Nephron progenitor cell (in vitro differentiated cells): ENCODE data around the gene ENOPH1.

Experiments
- DNase-seq: peaks from one replicate; pipeline ENCODE4 v3.0.0; 2021
- H3K27ac Mint-ChIP-seq: 2 replicates; pipeline ENCODE4 v1.8.0; 2021; ENCODE audit warnings: mild to moderate bottlenecking, moderate library complexity, mixed read lengths
- H3K27me3 Mint-ChIP-seq: 2 replicates; pipeline ENCODE4 v1.8.0; 2021; ENCODE audit warnings: mild to moderate bottlenecking, low read depth, mixed read lengths; ENCODE audit not compliant: poor library complexity
- H3K36me3 Mint-ChIP-seq: 2 replicates; pipeline ENCODE4 v1.8.0; 2021; ENCODE audit warnings: low read depth, mixed read lengths
- H3K4me1 Mint-ChIP-seq: 2 replicates; pipeline ENCODE4 v1.8.0; 2021; ENCODE audit warnings: mixed read lengths
- H3K4me3 Mint-ChIP-seq: 2 replicates; pipeline ENCODE4 v1.8.0; 2021; ENCODE audit warnings: mild to moderate bottlenecking, moderate library complexity, mixed read lengths
- H3K9me3 Mint-ChIP-seq: 2 replicates; pipeline ENCODE4 v1.8.0; 2021; ENCODE audit warnings: mild to moderate bottlenecking, moderate library complexity, mixed read lengths
- TF ChIP-seq, protein P1 (sequence below): fragments of 200-600 bp; sonication (generic); IDR thresholded peaks from 2 replicates; pipeline ENCODE4 v1.5.0; 2021; ENCODE audit warnings: antibody characterized with exemption

The ENOPH1 gene

DNA sequence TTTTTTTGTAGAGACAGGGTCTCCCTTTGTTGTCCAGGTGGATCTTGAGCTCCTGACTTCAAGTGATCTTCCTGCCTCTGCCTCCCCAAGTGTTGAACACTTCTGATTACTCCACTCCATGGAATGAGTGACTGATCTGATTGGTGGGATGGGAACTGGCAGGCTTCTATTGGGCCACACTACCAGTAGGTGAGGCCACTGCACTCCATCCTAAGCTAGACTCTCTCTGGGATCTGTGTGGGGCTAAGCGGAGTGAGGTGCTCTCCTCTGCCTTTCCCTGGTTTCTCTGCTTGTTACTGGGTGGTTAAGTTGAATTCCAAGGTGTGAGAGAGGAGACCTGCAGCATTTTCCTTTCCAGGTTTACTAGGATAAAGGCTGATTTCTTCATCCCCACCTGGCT lies 58.7 kb downstream of the ENOPH1 start:
- no peaks in the 10 kb centered on the region for H3K27me3 Mint-ChIP-seq
- TF ChIP-seq, protein P1, sequence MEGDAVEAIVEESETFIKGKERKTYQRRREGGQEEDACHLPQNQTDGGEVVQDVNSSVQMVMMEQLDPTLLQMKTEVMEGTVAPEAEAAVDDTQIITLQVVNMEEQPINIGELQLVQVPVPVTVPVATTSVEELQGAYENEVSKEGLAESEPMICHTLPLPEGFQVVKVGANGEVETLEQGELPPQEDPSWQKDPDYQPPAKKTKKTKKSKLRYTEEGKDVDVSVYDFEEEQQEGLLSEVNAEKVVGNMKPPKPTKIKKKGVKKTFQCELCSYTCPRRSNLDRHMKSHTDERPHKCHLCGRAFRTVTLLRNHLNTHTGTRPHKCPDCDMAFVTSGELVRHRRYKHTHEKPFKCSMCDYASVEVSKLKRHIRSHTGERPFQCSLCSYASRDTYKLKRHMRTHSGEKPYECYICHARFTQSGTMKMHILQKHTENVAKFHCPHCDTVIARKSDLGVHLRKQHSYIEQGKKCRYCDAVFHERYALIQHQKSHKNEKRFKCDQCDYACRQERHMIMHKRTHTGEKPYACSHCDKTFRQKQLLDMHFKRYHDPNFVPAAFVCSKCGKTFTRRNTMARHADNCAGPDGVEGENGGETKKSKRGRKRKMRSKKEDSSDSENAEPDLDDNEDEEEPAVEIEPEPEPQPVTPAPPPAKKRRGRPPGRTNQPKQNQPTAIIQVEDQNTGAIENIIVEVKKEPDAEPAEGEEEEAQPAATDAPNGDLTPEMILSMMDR, result no peak
- peaks cover 17% of the 10 kb centered on the region for H3K4me1 Mint-ChIP-seq
- no peak overlapping the region for H3K4me3 Mint-ChIP-seq
- H3K27ac Mint-ChIP-seq, result no peak overlapping the region
- no peak for DNase-seq
- H3K36me3 Mint-ChIP-seq, result peaks cover 31% of the 10 kb centered on the region
- no peaks in the 10 kb centered on the region for H3K9me3 Mint-ChIP-seq

DNA sequence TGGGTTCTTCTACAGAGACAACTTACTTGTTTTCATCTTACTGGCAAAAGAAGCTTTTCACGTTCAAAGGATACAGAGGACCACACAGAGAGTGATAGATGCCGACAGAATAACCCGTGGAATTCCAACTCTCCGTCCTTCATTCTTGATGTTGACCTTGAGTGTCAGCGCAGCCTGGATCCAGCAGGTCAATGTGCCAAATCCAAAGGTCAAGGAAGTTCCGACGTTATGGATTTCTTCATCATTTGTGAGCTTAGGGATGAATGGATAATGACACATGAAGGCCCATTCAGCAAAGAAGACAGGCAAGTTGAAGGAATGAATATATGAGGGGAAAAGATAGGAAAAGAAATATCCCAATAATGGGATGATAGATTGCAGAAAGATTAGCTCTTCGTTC lies 59.6 kb downstream of the ENOPH1 start:
- no peak for DNase-seq
- H3K36me3 Mint-ChIP-seq, result peaks cover 27% of the 10 kb centered on the region
- no peaks in the 10 kb centered on the region for H3K27me3 Mint-ChIP-seq
- H3K9me3 Mint-ChIP-seq, result no peaks in the 10 kb centered on the region
- H3K4me3 Mint-ChIP-seq, result no peak overlapping the region
- TF ChIP-seq, protein P1, result no peak
- no peak overlapping the region for H3K27ac Mint-ChIP-seq
- peaks cover 17% of the 10 kb centered on the region for H3K4me1 Mint-ChIP-seq

DNA sequence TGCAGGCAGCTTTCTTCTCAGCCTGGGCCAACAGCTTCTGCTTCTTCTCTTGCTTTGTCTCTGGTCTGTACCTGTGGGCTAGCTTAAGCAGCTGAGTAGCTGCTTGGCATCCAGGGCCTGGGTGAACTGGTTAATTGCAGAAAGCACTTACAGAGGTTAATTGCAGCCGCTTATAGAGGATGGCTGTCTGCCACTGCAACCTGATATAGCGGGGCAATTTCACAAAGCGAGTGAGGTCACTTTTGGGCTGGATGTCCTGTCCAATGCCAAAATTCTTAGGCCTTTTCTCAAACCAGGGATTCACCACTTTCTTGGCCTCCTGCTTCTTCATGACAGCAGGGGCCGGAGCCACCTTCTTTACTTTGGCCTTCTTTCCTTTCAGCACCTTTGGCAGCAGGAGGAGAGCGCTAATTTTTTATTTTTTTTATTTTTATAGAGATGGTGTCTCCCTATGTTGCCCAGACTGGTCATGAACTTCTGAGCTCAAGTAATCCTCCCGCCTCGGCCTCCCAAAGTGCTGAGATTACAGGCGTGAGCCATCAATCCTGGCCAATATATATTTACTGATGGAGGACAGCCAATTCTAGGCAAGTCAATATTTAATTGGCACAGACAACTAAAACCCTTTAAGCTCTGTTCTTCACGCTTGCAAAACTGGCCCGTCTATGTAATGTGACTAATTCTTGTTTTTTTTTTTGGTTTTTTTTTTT lies 61.0 kb downstream of the ENOPH1 start:
- no peaks in the 10 kb centered on the region for H3K27me3 Mint-ChIP-seq
- H3K4me3 Mint-ChIP-seq, result no peak overlapping the region
- no peak for DNase-seq
- H3K4me1 Mint-ChIP-seq, result peaks cover 17% of the 10 kb centered on the region
- TF ChIP-seq, protein P1, result no peak
- peak overlapping the region; percentile 72 for H3K27ac Mint-ChIP-seq
- no peaks in the 10 kb centered on the region for H3K9me3 Mint-ChIP-seq
- H3K36me3 Mint-ChIP-seq, result peaks cover 28% of the 10 kb centered on the region

GRCh38 chr4:82493721-82494425 lies 63.5 kb downstream of the ENOPH1 start:
- no peak for DNase-seq
- Mint-ChIP-seq H3K4me1 (peaks cover 17% of the 10 kb centered on the region), H3K9me3 (no peaks in the 10 kb centered on the region), H3K27me3 (no peaks in the 10 kb centered on the region), H3K36me3 (peaks cover 29% of the 10 kb centered on the region), H3K27ac (no peak overlapping the region), H3K4me3 (no peak overlapping the region)
- TF ChIP-seq, protein P1, result no peak

DNA sequence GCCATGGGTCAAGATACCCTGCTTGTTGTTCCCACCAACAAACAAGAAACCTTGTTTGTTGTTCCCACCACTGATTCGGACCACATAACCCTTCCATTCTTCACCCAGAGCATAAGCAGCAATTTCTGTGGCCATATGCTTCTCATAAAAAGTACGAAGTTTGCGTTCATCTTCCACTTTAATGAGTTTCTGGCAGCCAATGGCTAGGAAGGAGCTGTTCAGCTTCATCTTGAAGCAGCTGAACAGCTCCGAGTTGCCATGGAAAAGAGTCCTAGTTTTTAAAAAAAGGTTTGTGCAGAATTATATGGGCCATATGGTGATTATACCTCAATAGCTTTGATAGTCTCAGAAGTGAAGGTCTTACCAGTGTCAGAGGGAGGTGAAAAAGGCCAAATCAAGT lies 65.3 kb downstream of the ENOPH1 start:
- no peak for DNase-seq
- H3K27ac Mint-ChIP-seq, result no peak overlapping the region
- no peaks in the 10 kb centered on the region for H3K9me3 Mint-ChIP-seq
- peaks cover 11% of the 10 kb centered on the region for H3K4me1 Mint-ChIP-seq
- H3K4me3 Mint-ChIP-seq, result no peak overlapping the region
- TF ChIP-seq, protein P1, result no peak
- H3K36me3 Mint-ChIP-seq, result peaks cover 17% of the 10 kb centered on the region
- H3K27me3 Mint-ChIP-seq, result no peaks in the 10 kb centered on the region
